Natural killer cell (primary cell): ENCODE results near the gene KIF3A. TPM values are rescaled to one million over a fixed set of nuclear protein-coding genes. Genes with fewer than 3 reads are reported as not detected.

ENCODE experiments used
- ATAC-seq, 3 donors: fragments of 150-1000 bp in 2 of 3; fragments of 200-7000 bp in 1 of 3; cut with Tn5 transposase; 1 replicate in 1 of 3; 2 replicates in 2 of 3; pipeline ENCODE4 v1.10.0; 2021; ENCODE audit warnings: mild to moderate bottlenecking in 2 of 3, moderate library complexity in 2 of 3
- DNase-seq, 2 donors: peaks; one replicate each; pipeline versions ENCODE4 v3.0.0 to v3.0.0-alpha.2; 2013 to 2021; ENCODE audit warnings: mixed read lengths in 1 of 2
- H3K27ac ChIP-seq: one replicate; pipeline ENCODE4 v1.5.1; 2013; ENCODE audit warnings: mild to moderate bottlenecking, low read length
- H3K27me3 ChIP-seq: one replicate; pipeline ENCODE4 v1.6.1; 2013; ENCODE audit warnings: low read length; ENCODE audit not compliant: control insufficient read depth, insufficient read depth
- H3K36me3 ChIP-seq: one replicate; pipeline ENCODE4 v1.6.1; 2013; ENCODE audit warnings: low read length; ENCODE audit not compliant: control insufficient read depth, insufficient read depth
- H3K4me1 ChIP-seq: one replicate; pipeline ENCODE4 v1.6.1; 2013; ENCODE audit warnings: low read length; ENCODE audit not compliant: control insufficient read depth, insufficient read depth
- H3K4me3 ChIP-seq: one replicate; pipeline ENCODE4 v1.5.1; 2013; ENCODE audit warnings: low read length
- H3K9me3 ChIP-seq: one replicate; pipeline ENCODE4 v1.6.1; 2013; ENCODE audit warnings: low read length; ENCODE audit not compliant: control insufficient read depth, insufficient read depth
- H3K27ac Mint-ChIP-seq, 2 donors: one replicate each; pipeline ENCODE4 v1.8.0; 2022; ENCODE audit warnings: mild to moderate bottlenecking in 2 of 2, mixed read lengths in 2 of 2, moderate library complexity in 1 of 2
- H3K27me3 Mint-ChIP-seq, 2 donors: one replicate each; pipeline ENCODE4 v1.8.0; 2022; ENCODE audit warnings: low read depth in 2 of 2, mixed read lengths in 2 of 2
- H3K36me3 Mint-ChIP-seq: one replicate; pipeline ENCODE4 v1.8.0; 2022; ENCODE audit warnings: mixed read lengths
- H3K4me1 Mint-ChIP-seq, 2 donors: one replicate each; pipeline ENCODE4 v1.8.0; 2022; ENCODE audit warnings: mixed read lengths in 2 of 2
- H3K4me3 Mint-ChIP-seq: one replicate; pipeline ENCODE4 v1.8.0; 2022; ENCODE audit warnings: mild to moderate bottlenecking, moderate library complexity, mixed read lengths
- H3K9me3 Mint-ChIP-seq, 2 donors: one replicate each; pipeline ENCODE4 v1.8.0; 2022; ENCODE audit warnings: mixed read lengths in 2 of 2
- WGBS: methylation state at CpG from one replicate; pipeline ENCODE4 v1.1.7; 2013; ENCODE audit warnings: missing lambda C conversion rate; ENCODE audit not compliant: insufficient coverage; 5-methylcytosine and 5-hydroxymethylcytosine counted together
- intact Hi-C: fragments of 100-400 bp; cut with micrococcal nuclease; formaldehyde crosslinking; loops from one replicate; pipeline ENCODE4 v1.14.2; 2022
- total RNA-seq, 4 donors: library from RNA; stranded (reverse); fragments of 120-200 nt in 1 of 4; gene quantifications; one replicate each; pipeline versions ENCODE4 v1.2.3 to v1.2.4, GENCODE V29; 2013 to 2022
- TF ChIP-seq, protein P1 (sequence below): fragments of 200-600 bp; IDR thresholded peaks from one replicate; pipeline ENCODE4 v1.8.0; 2022; ENCODE audit warnings: antibody characterized with exemption

KIF3A gene
- total RNA-seq, 3 donors from 2014 or later (not counting 1 experiment from before 2014, with no cell fraction given): 13.6 to 19.2 (median 18.6) TPM

DNA sequence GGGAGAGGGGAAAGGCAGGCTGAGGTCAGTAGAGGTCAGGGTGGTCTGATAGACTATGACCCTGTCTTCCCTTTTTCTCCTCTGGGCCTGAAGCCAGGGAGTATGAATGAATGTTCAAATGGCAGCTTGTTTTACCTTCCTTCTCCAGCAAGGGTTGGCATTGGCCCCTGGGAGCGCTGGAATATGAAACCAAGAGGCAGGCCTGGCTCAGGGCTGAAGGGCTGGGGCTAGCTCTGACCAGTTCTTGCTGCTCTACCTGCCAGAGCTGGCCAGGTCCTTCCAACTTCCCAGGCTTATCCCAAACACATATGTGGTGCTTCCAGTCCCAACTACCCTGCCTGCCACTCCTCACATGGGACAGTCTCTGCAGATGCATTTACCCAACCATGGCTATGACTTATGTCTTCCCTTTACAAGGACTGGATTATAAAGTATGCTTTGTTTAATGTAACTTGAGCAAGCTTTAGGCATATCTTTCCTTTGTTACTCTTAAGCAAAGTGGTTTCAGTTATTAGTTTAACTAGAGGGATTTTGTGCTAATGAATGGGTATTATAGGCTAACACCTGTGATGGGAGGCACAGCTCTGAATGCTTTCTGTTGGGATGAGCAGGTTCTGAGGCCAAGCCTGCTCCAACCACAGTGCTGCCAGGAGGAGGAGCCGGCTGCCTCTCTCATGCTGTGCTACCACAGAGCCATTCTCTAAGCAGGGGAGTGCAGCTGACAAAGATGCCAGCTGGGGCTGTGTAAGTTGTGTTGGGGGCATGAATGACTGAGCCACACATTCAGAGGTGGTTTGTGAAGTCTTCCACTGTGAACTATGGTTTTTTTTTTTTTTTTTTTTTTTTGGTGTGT, 16.0 kb upstream of the KIF3A start:
- ATAC-seq: peak in 1 of 3 donors; percentile 37
- no peak overlapping the region for H3K4me3 Mint-ChIP-seq
- H3K36me3 ChIP-seq: no peaks in the 10 kb centered on the region
- DNase-seq: no peak
- no peak overlapping the region for H3K27ac ChIP-seq
- peaks cover 0 to 8% of the 10 kb centered on the region in 2 donors for H3K27me3 Mint-ChIP-seq
- no peaks in the 10 kb centered on the region for H3K36me3 Mint-ChIP-seq
- H3K9me3 Mint-ChIP-seq: no peaks in the 10 kb centered on the region
- 93% methylated on average over 2 of the region's 2 CpGs for WGBS
- H3K27ac Mint-ChIP-seq: no peak overlapping the region
- intact Hi-C loops: no loop called here
- H3K4me3 ChIP-seq: no peak overlapping the region
- TF ChIP-seq, protein P1, sequence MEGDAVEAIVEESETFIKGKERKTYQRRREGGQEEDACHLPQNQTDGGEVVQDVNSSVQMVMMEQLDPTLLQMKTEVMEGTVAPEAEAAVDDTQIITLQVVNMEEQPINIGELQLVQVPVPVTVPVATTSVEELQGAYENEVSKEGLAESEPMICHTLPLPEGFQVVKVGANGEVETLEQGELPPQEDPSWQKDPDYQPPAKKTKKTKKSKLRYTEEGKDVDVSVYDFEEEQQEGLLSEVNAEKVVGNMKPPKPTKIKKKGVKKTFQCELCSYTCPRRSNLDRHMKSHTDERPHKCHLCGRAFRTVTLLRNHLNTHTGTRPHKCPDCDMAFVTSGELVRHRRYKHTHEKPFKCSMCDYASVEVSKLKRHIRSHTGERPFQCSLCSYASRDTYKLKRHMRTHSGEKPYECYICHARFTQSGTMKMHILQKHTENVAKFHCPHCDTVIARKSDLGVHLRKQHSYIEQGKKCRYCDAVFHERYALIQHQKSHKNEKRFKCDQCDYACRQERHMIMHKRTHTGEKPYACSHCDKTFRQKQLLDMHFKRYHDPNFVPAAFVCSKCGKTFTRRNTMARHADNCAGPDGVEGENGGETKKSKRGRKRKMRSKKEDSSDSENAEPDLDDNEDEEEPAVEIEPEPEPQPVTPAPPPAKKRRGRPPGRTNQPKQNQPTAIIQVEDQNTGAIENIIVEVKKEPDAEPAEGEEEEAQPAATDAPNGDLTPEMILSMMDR: no peak
- H3K4me1 Mint-ChIP-seq: no peaks in the 10 kb centered on the region
- H3K27me3 ChIP-seq: no peaks in the 10 kb centered on the region
- H3K9me3 ChIP-seq: no peaks in the 10 kb centered on the region
- no peaks in the 10 kb centered on the region for H3K4me1 ChIP-seq

DNA sequence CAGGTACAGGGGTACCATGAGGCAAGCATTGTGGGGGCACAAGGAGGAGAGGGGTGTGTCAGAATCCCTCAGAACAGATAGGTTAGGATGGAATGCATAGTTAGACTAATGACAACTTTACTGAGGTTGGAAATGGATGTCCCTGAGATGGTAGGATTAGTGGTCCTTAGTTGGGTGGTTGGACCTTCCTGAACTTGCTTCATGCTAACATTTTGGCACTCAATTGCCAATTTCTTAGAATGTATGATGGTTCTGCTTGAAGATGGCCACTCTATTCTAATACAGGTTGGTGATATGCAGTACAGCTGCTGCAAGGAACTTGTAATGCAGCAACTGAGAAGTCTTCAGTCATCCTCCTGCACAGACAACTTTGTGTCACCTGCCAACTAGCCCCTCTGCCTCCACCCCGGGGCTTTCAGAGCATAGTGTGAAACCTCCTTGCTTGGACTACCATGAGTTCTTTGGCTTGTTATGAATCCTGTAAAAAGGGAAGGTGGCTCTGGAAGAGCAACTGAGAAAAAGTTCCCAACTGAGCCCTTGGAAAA, 15.3 kb upstream of the KIF3A start:
- no peak overlapping the region for H3K4me3 ChIP-seq
- no peaks in the 10 kb centered on the region for H3K9me3 ChIP-seq
- no peaks in the 10 kb centered on the region for H3K36me3 Mint-ChIP-seq
- intact Hi-C loops: no loop called here
- DNase-seq (no peak), ATAC-seq (no peak)
- TF ChIP-seq, protein P1: no peak
- no peak overlapping the region for H3K27ac Mint-ChIP-seq
- WGBS: 80% methylated on average over 1 of the region's 1 CpG
- no peaks in the 10 kb centered on the region for H3K4me1 Mint-ChIP-seq
- H3K27ac ChIP-seq: no peak overlapping the region
- no peak overlapping the region for H3K4me3 Mint-ChIP-seq
- no peaks in the 10 kb centered on the region for H3K36me3 ChIP-seq
- H3K4me1 ChIP-seq: no peaks in the 10 kb centered on the region
- peaks cover 0 to 10% of the 10 kb centered on the region in 2 donors for H3K27me3 Mint-ChIP-seq
- H3K27me3 ChIP-seq: no peaks in the 10 kb centered on the region
- H3K9me3 Mint-ChIP-seq: no peaks in the 10 kb centered on the region

DNA sequence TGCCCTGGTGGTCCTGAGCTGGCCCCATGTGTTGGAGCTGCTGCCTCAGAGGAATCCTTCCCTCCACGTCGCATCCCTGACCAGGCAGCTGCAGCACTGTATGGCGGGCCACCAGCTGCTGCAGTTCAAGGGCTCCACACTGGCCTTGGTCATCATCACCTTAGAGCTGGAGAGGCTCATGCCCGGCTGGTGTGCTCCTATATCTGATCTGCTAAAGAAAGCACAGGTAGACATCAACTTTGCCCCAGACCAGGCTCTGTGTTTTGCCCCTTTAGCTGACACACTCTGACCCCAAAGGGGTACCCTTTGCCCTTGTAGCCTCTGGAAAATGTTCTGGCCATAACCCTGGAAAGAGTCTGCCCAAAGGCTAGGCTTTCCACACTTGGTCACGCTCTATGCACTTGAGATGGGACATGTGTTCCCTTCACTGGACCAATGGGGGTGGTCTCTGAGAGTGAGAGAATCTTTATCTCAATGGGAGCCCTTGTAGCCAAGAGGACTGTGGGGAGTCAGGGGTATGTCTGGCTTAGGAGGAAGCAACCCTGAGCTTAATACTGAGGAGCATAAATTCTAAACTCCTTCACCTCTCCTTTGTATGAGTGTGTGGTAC, 14.7 kb upstream of the KIF3A start:
- intact Hi-C loops: no loop called here
- TF ChIP-seq, protein P1: no peak

More for the DNA sequence above, 14.7 kb upstream of the KIF3A start:
- Histone ChIP-seq H3K4me1 (peaks cover 2% of the 10 kb centered on the region), H3K9me3 (no peaks in the 10 kb centered on the region), H3K36me3 (no peaks in the 10 kb centered on the region), H3K4me3 (no peak overlapping the region), H3K27me3 (peaks cover 2% of the 10 kb centered on the region), H3K27ac (no peak overlapping the region)
- H3K4me3 Mint-ChIP-seq: no peak overlapping the region
- DNase-seq (no peak), ATAC-seq (no peak)
- no peaks in the 10 kb centered on the region for H3K36me3 Mint-ChIP-seq
- no peaks in the 10 kb centered on the region for H3K9me3 Mint-ChIP-seq
- H3K4me1 Mint-ChIP-seq: no peaks in the 10 kb centered on the region
- H3K27me3 Mint-ChIP-seq: peaks cover 0 to 10% of the 10 kb centered on the region in 2 donors
- WGBS: 94% methylated on average over 5 of the region's 5 CpGs
- no peak overlapping the region for H3K27ac Mint-ChIP-seq
